ENCODE data around the gene NFXL1. TPM values are rescaled to one million over a fixed set of nuclear protein-coding genes. Genes with fewer than 3 reads are reported as not detected.

The NFXL1 gene
- polyA plus RNA-seq, 1 donor (not counting 4 experiments of a cell fraction or from before 2014, with no cell fraction given), result 16.5 TPM

- H3K4me2 ChIP-seq (ENCODE audit: control insufficient read depth, extremely low read depth, insufficient read depth, low read depth, low read length), result peak overlapping the region; percentile 90
Observed at GRCh38 chr4:47837094-47837907, 77.1 kb downstream of the NFXL1 start.

GRCh38 chr4:47836641-47837093 is 77.7 kb downstream of the NFXL1 start:
- Histone ChIP-seq H3K9ac (ENCODE audit: control insufficient read depth, extremely low read depth, insufficient read depth, low read length) (peak overlapping the region; percentile 51), H3K9me3 (ENCODE audit: control insufficient read depth, low read depth, low read length) (no peaks in the 10 kb centered on the region), H3K4me1 (ENCODE audit: control insufficient read depth, extremely low read depth, insufficient read depth, low read length) (peaks cover 13% of the 10 kb centered on the region), H3K9me1 (ENCODE audit: control insufficient read depth, extremely low read depth, insufficient read depth, low read length) (no peaks in the 10 kb centered on the region), H3K27me3 (ENCODE audit: control insufficient read depth, extremely low read depth, insufficient read depth, low read length) (no peaks in the 10 kb centered on the region), H4K20me1 (ENCODE audit: control insufficient read depth, extremely low read depth, insufficient read depth, low read length) (no peaks in the 10 kb centered on the region), H3K4me2 (ENCODE audit: control insufficient read depth, extremely low read depth, insufficient read depth, low read depth, low read length) (peak overlapping the region; percentile 90), H2AFZ (ENCODE audit: control insufficient read depth, low read length) (peak overlapping the region; percentile 79), H3K36me3 (ENCODE audit: control insufficient read depth in 2 of 2, extremely low read depth in 1 of 2, insufficient read depth in 2 of 2, low read length in 2 of 2) (no peaks in the 10 kb centered on the region), H3K4me3 (ENCODE audit: control insufficient read depth in 2 of 3, extremely low read depth in 1 of 3, insufficient read depth in 2 of 3, low read depth in 1 of 3, low read length in 3 of 3) (peak overlapping the region; percentile 43 to 65 (median 62)), H3K27ac (ENCODE audit: control insufficient read depth, insufficient read depth, low read length) (no peak overlapping the region), H3K79me2 (ENCODE audit: control insufficient read depth, insufficient read depth, low read length) (no peaks in the 10 kb centered on the region)
- TF ChIP-seq CTCF (optimal IDR thresholded peaks at IDR 0.05 in 1 of 3, IDR thresholded peaks at IDR 0.05 in 1 of 3, conservative IDR thresholded peaks at IDR 0.05 in 1 of 3; ENCODE audit: extremely low read depth in 1 of 3, insufficient read depth in 2 of 3, low read length in 3 of 3), result peak; percentile 65 to 87 (median 84)
- TF ChIP-seq EZH2 (IDR thresholded peaks at IDR 0.05; ENCODE audit: low read length), result no peak
- FAIRE-seq (peak; percentile 34), DNase-seq (ENCODE audit: low read depth, low spot score) (no peak)
- dilution Hi-C loops (cut with MboI; ENCODE audit: extremely low pct_ligation_motif_present, low sequenced_read_pairs), result no loop called here

More at GRCh38 chr4:47837094-47837907, 77.1 kb downstream of the NFXL1 start:
- Histone ChIP-seq H3K27ac (ENCODE audit: control insufficient read depth, insufficient read depth, low read length) (no peak overlapping the region), H3K79me2 (ENCODE audit: control insufficient read depth, insufficient read depth, low read length) (no peaks in the 10 kb centered on the region), H4K20me1 (ENCODE audit: control insufficient read depth, extremely low read depth, insufficient read depth, low read length) (no peaks in the 10 kb centered on the region), H3K4me1 (ENCODE audit: control insufficient read depth, extremely low read depth, insufficient read depth, low read length) (peaks cover 13% of the 10 kb centered on the region), H3K4me3 (ENCODE audit: control insufficient read depth in 2 of 3, extremely low read depth in 1 of 3, insufficient read depth in 2 of 3, low read depth in 1 of 3, low read length in 3 of 3) (peak overlapping the region; percentile 43 to 65 (median 62)), H3K36me3 (ENCODE audit: control insufficient read depth in 2 of 2, extremely low read depth in 1 of 2, insufficient read depth in 2 of 2, low read length in 2 of 2) (no peaks in the 10 kb centered on the region), H3K9me1 (ENCODE audit: control insufficient read depth, extremely low read depth, insufficient read depth, low read length) (no peaks in the 10 kb centered on the region), H3K9ac (ENCODE audit: control insufficient read depth, extremely low read depth, insufficient read depth, low read length) (peak overlapping the region; percentile 51), H3K9me3 (ENCODE audit: control insufficient read depth, low read depth, low read length) (no peaks in the 10 kb centered on the region), H3K27me3 (ENCODE audit: control insufficient read depth, extremely low read depth, insufficient read depth, low read length) (no peaks in the 10 kb centered on the region), H2AFZ (ENCODE audit: control insufficient read depth, low read length) (peak overlapping the region; percentile 79)
- TF ChIP-seq EZH2 (IDR thresholded peaks at IDR 0.05; ENCODE audit: low read length) (no peak), CTCF (optimal IDR thresholded peaks at IDR 0.05 in 1 of 3, IDR thresholded peaks at IDR 0.05 in 1 of 3, conservative IDR thresholded peaks at IDR 0.05 in 1 of 3; ENCODE audit: extremely low read depth in 1 of 3, insufficient read depth in 2 of 3, low read length in 3 of 3) (peak in 1 of 3 experiments; percentile 10)
- FAIRE-seq, result no peak
- dilution Hi-C loops (cut with MboI; ENCODE audit: extremely low pct_ligation_motif_present, low sequenced_read_pairs), result no loop called here
- no peak for DNase-seq (ENCODE audit: low read depth, low spot score)
